ENCODE results near the gene PKNOX2. TPM values are rescaled to one million over a fixed set of nuclear protein-coding genes. Genes with fewer than 3 reads are reported as not detected.

Gene PKNOX2
- total and polyA plus RNA-seq, 10 of the 15 experiments (the other 5 are each of a cell fraction or from before 2014, with no cell fraction given): not detected

- ATAC-seq (no peak), FAIRE-seq (no peak), DNase-seq (ENCODE audit: low read depth, low spot score) (no peak)
- ChIA-PET RAD21 (ENCODE audit: unreplicated experiment) (no interaction called here), CTCF (no interaction called here), POLR2A (no interaction called here), SMC1A (ENCODE audit: uncharacterized antibody, unreplicated experiment) (no interaction called here)
- H3K36me3 ChIP-seq (ENCODE audit: control insufficient read depth in 2 of 2, insufficient read depth in 2 of 2, low read length in 1 of 2): no peaks in the 10 kb centered on the region
- intact Hi-C loops (cut with micrococcal nuclease; ENCODE audit: unreplicated experiment): no loop called here
- no peaks in the 10 kb centered on the region for H3K79me2 ChIP-seq (ENCODE audit: control insufficient read depth, insufficient read depth, low read length)
- H3K27me3 ChIP-seq (replicated peaks in 1 of 2; ENCODE audit: control insufficient read depth in 2 of 2, insufficient read depth in 2 of 2, low read length in 1 of 2): peaks cover 0 to 3% of the 10 kb centered on the region in 2 experiments; a peak in 2 of 4 replicates
- no peak overlapping the region for H3K4me2 ChIP-seq (ENCODE audit: control insufficient read depth, insufficient read depth)
- in situ Hi-C loops (cut with MboI): no loop called here
- no peak overlapping the region for H3K27ac ChIP-seq (ENCODE audit: control insufficient read depth, insufficient read depth)
- BruUV-seq (replicated peaks): no TSS peak
- H3K4me3 ChIP-seq: no peak overlapping the region
- WGBS (ENCODE audit: insufficient coverage, insufficient replicate concordance, low lambda C conversion rate, missing lambda C conversion rate): 21% methylated on average over 5 of the region's 5 CpGs
- no peak overlapping the region for H3K9ac ChIP-seq (ENCODE audit: control insufficient read depth, insufficient read depth, low read length)
- H2AFZ ChIP-seq (ENCODE audit: control insufficient read depth, low read depth, low read length): no peak overlapping the region
- H3K4me1 ChIP-seq (ENCODE audit: control insufficient read depth, insufficient read depth, low read length): no peaks in the 10 kb centered on the region
- no peaks in the 10 kb centered on the region for H3K9me3 ChIP-seq (replicated peaks; ENCODE audit: control insufficient read depth, insufficient read depth, low read length)
- H4K20me1 ChIP-seq (ENCODE audit: control insufficient read depth, insufficient read depth): no peaks in the 10 kb centered on the region
- TF ChIP-seq, protein P1, sequence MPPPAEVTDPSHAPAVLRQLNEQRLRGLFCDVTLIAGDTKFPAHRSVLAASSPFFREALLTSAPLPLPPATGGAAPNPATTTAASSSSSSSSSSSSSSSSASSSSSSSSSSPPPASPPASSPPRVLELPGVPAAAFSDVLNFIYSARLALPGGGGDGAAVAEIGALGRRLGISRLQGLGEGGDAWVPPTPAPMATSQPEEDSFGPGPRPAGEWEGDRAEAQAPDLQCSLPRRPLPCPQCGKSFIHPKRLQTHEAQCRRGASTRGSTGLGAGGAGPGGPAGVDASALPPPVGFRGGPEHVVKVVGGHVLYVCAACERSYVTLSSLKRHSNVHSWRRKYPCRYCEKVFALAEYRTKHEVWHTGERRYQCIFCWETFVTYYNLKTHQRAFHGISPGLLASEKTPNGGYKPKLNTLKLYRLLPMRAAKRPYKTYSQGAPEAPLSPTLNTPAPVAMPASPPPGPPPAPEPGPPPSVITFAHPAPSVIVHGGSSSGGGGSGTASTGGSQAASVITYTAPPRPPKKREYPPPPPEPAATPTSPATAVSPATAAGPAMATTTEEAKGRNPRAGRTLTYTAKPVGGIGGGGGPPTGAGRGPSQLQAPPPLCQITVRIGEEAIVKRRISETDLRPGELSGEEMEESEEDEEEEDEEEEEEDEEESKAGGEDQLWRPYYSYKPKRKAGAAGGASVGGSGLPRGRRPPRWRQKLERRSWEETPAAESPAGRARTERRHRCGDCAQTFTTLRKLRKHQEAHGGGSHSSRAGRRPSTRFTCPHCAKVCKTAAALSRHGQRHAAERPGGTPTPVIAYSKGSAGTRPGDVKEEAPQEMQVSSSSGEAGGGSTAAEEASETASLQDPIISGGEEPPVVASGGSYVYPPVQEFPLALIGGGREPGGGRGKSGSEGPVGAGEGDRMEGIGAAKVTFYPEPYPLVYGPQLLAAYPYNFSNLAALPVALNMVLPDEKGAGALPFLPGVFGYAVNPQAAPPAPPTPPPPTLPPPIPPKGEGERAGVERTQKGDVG (CRISPR knock-in tag; IDR thresholded peaks at IDR 0.05): no peak
- TF ChIP-seq STAT3 (IDR thresholded peaks at IDR 0.05; ENCODE audit: low read depth, low read length): no peak
- TF ChIP-seq HDAC2 (IDR thresholded peaks at IDR 0.05): no peak
- TF ChIP-seq ZNF24 (IDR thresholded peaks at IDR 0.05): no peak
- no peak for TF ChIP-seq IKZF2 (IDR thresholded peaks at IDR 0.05)
- no peak for TF ChIP-seq SREBF2 (IDR thresholded peaks at IDR 0.05; ENCODE audit: low read length)
- no peak for TF ChIP-seq TCF7 (IDR thresholded peaks at IDR 0.05; ENCODE audit: borderline replicate concordance)
- no peak for TF ChIP-seq ELK1 (IDR thresholded peaks at IDR 0.05; ENCODE audit: low read depth, low read length)
- no peak for TF ChIP-seq ZZZ3 (IDR thresholded peaks at IDR 0.05; ENCODE audit: control insufficient read depth, insufficient read length, low read depth)
- TF ChIP-seq POLR2A (IDR thresholded peaks at IDR 0.05; ENCODE audit: low read depth, low read length): no peak
- TF ChIP-seq JUND (IDR thresholded peaks at IDR 0.05; ENCODE audit: low read depth, low read length): no peak
- TF ChIP-seq NR2C2 (IDR thresholded peaks at IDR 0.05; ENCODE audit: borderline replicate concordance, control insufficient read depth, insufficient read length, low read depth): no peak
- no peak for TF ChIP-seq ESRRA (IDR thresholded peaks at IDR 0.05; ENCODE audit: low read length)
- no peak for TF ChIP-seq ETV6 (conservative IDR thresholded peaks at IDR 0.05 in 1 of 2, IDR thresholded peaks at IDR 0.05 in 1 of 2; ENCODE audit: borderline replicate concordance in 1 of 2, low read depth in 1 of 2)
- TF ChIP-seq, protein P2, sequence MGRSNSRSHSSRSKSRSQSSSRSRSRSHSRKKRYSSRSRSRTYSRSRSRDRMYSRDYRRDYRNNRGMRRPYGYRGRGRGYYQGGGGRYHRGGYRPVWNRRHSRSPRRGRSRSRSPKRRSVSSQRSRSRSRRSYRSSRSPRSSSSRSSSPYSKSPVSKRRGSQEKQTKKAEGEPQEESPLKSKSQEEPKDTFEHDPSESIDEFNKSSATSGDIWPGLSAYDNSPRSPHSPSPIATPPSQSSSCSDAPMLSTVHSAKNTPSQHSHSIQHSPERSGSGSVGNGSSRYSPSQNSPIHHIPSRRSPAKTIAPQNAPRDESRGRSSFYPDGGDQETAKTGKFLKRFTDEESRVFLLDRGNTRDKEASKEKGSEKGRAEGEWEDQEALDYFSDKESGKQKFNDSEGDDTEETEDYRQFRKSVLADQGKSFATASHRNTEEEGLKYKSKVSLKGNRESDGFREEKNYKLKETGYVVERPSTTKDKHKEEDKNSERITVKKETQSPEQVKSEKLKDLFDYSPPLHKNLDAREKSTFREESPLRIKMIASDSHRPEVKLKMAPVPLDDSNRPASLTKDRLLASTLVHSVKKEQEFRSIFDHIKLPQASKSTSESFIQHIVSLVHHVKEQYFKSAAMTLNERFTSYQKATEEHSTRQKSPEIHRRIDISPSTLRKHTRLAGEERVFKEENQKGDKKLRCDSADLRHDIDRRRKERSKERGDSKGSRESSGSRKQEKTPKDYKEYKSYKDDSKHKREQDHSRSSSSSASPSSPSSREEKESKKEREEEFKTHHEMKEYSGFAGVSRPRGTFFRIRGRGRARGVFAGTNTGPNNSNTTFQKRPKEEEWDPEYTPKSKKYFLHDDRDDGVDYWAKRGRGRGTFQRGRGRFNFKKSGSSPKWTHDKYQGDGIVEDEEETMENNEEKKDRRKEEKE (IDR thresholded peaks at IDR 0.05): no peak
- TF ChIP-seq, protein P3, sequence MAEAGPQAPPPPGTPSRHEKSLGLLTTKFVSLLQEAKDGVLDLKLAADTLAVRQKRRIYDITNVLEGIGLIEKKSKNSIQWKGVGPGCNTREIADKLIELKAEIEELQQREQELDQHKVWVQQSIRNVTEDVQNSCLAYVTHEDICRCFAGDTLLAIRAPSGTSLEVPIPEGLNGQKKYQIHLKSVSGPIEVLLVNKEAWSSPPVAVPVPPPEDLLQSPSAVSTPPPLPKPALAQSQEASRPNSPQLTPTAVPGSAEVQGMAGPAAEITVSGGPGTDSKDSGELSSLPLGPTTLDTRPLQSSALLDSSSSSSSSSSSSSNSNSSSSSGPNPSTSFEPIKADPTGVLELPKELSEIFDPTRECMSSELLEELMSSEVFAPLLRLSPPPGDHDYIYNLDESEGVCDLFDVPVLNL (IDR thresholded peaks at IDR 0.05; ENCODE audit: low read depth, low read length): no peak
- TF ChIP-seq HDGF (IDR thresholded peaks at IDR 0.05): no peak
- TF ChIP-seq FOXM1 (IDR thresholded peaks at IDR 0.05; ENCODE audit: low read depth, low read length): no peak
Observed at GRCh38 chr11:125308246-125308645, 143.7 kb downstream of the PKNOX2 start.

Data from GM12878 (cell line).